H9 (cell line): ENCODE data around the gene MYBBP1A. TPM values are rescaled to one million over a fixed set of nuclear protein-coding genes. Genes with fewer than 3 reads are reported as not detected.

Experiments used
- DNase-seq: peaks from one replicate; pipeline ENCODE4 v3.0.0-alpha.2; 2017
- H2AFZ ChIP-seq: one replicate; pipeline ENCODE4 v1.6.1; 2013; ENCODE audit warnings: mild to moderate bottlenecking, low read length, control low read depth, moderate library complexity
- H2AK5ac ChIP-seq: 2 replicates; pipeline ENCODE4 v1.6.1; 2013; ENCODE audit warnings: low read length, control low read depth, mixed read lengths; ENCODE audit not compliant: insufficient read length
- H2BK120ac ChIP-seq: one replicate; pipeline ENCODE4 v1.6.1; 2013; ENCODE audit warnings: low read depth, mild to moderate bottlenecking, low read length, control low read depth, inconsistent platforms; ENCODE audit not compliant: poor library complexity, severe bottlenecking
- H2BK12ac ChIP-seq: 2 replicates; pipeline ENCODE4 v1.6.1; 2013; ENCODE audit warnings: low read length, control low read depth, mixed read lengths, low read depth; ENCODE audit not compliant: insufficient read length
- H2BK15ac ChIP-seq: 2 replicates; pipeline ENCODE4 v1.6.1; 2013; ENCODE audit warnings: low read depth, low read length, control low read depth
- H2BK20ac ChIP-seq: one replicate; pipeline ENCODE4 v1.6.1; 2013; ENCODE audit warnings: low read depth, mild to moderate bottlenecking, low read length, control low read depth, inconsistent platforms; ENCODE audit not compliant: poor library complexity, severe bottlenecking
- H2BK5ac ChIP-seq: 2 replicates; pipeline ENCODE4 v1.6.1; 2013; ENCODE audit warnings: low read length, control low read depth, mixed read lengths; ENCODE audit not compliant: insufficient read length
- H3K14ac ChIP-seq: 2 replicates; pipeline ENCODE4 v1.6.1; 2013; ENCODE audit warnings: low read length, control low read depth; ENCODE audit not compliant: insufficient read depth
- H3K18ac ChIP-seq: 2 replicates; pipeline ENCODE4 v1.6.1; 2013; ENCODE audit warnings: low read depth, mild to moderate bottlenecking, mixed read lengths, low read length, control low read depth; ENCODE audit not compliant: insufficient read length
- H3K23ac ChIP-seq: 2 replicates; pipeline ENCODE4 v1.6.1; 2013; ENCODE audit warnings: low read length, control low read depth, mixed read lengths, low read depth; ENCODE audit not compliant: insufficient read length
- H3K23me2 ChIP-seq: 2 replicates; pipeline ENCODE4 v1.6.1; 2013; ENCODE audit warnings: low read depth, mild to moderate bottlenecking, mixed read lengths, low read length, control low read depth; ENCODE audit not compliant: insufficient read length, poor library complexity, severe bottlenecking
- H3K27ac ChIP-seq: 2 replicates; pipeline ENCODE4 v1.5.1; 2013; ENCODE audit warnings: low read length, control low read depth, mixed read lengths, low read depth; ENCODE audit not compliant: insufficient read length
- H3K27me3 ChIP-seq: 2 replicates; pipeline ENCODE4 v1.6.1; 2013; ENCODE audit warnings: low read length, control low read depth, inconsistent platforms; ENCODE audit not compliant: insufficient read depth
- H3K4ac ChIP-seq: 2 replicates; pipeline ENCODE4 v1.6.1; 2013; ENCODE audit warnings: low read depth, mild to moderate bottlenecking, control low read depth, inconsistent platforms, low read length, moderate library complexity
- H3K4me1 ChIP-seq: 2 replicates; pipeline ENCODE4 v1.6.1; 2013; ENCODE audit warnings: low read length, control low read depth, inconsistent platforms; ENCODE audit not compliant: insufficient read depth
- H3K4me2 ChIP-seq: 2 replicates; pipeline ENCODE4 v1.6.1; 2013; ENCODE audit warnings: low read length, control low read depth, mixed read lengths; ENCODE audit not compliant: insufficient read length, insufficient read depth
- H3K56ac ChIP-seq: 2 replicates; pipeline ENCODE4 v1.6.1; 2013; ENCODE audit warnings: low read depth, mild to moderate bottlenecking, mixed read lengths, low read length, control low read depth; ENCODE audit not compliant: insufficient read length
- H3K79me1 ChIP-seq: 2 replicates; pipeline ENCODE4 v1.6.1; 2013; ENCODE audit warnings: low read depth, mild to moderate bottlenecking, moderate library complexity, low read length, control low read depth, inconsistent platforms; ENCODE audit not compliant: insufficient read depth, poor library complexity, severe bottlenecking
- H3K79me2 ChIP-seq: 2 replicates; pipeline ENCODE4 v1.6.1; 2013; ENCODE audit warnings: low read length, control low read depth, inconsistent platforms; ENCODE audit not compliant: insufficient read depth
- H3K9ac ChIP-seq: 2 replicates; pipeline ENCODE4 v1.6.1; 2013; ENCODE audit warnings: low read length, control low read depth, mixed read lengths; ENCODE audit not compliant: insufficient read length; ENCODE audit errors: extremely low read depth
- H3K9me3 ChIP-seq: one replicate; pipeline ENCODE4 v1.6.1; 2013; ENCODE audit warnings: low read depth, low read length, inconsistent platforms; ENCODE audit not compliant: control insufficient read depth
- H3T11ph ChIP-seq: one replicate; pipeline ENCODE4 v1.6.1; 2013; ENCODE audit warnings: mild to moderate bottlenecking, low read length, control low read depth, inconsistent platforms
- H4K20me1 ChIP-seq: one replicate; pipeline ENCODE4 v1.6.1; 2013; ENCODE audit not compliant: control insufficient read depth, insufficient read length, insufficient read depth
- H4K5ac ChIP-seq: 2 replicates; pipeline ENCODE4 v1.6.1; 2013; ENCODE audit warnings: low read depth, mild to moderate bottlenecking, mixed read lengths, low read length, control low read depth; ENCODE audit not compliant: insufficient read length
- H4K8ac ChIP-seq: replicated peaks from 2 replicates; pipeline ENCODE4 v1.6.1; 2013; ENCODE audit warnings: low read length, control low read depth, mixed read lengths, low read depth; ENCODE audit not compliant: insufficient read length
- H4K91ac ChIP-seq: 2 replicates; pipeline ENCODE4 v1.6.1; 2013; ENCODE audit warnings: low read depth, mild to moderate bottlenecking, moderate library complexity, mixed read lengths, low read length, control low read depth; ENCODE audit not compliant: insufficient read length
- H3K27ac Mint-ChIP-seq, 3 experiments: 2 replicates in 2 of 3; 3 replicates in 1 of 3; pipeline ENCODE4 v1.8.0; 2020 to 2021; ENCODE audit warnings: mixed read lengths in 3 of 3, mild to moderate bottlenecking in 1 of 3, moderate library complexity in 1 of 3
- H3K27me3 Mint-ChIP-seq: 2 replicates; pipeline ENCODE4 v1.8.0; 2021; ENCODE audit warnings: low read depth, mild to moderate bottlenecking, moderate library complexity, mixed read lengths
- H3K36me3 Mint-ChIP-seq, 3 experiments: 2 replicates in 2 of 3; 3 replicates in 1 of 3; pipeline ENCODE4 v1.8.0; 2020 to 2021; ENCODE audit warnings: low read depth in 3 of 3, mixed read lengths in 3 of 3; ENCODE audit not compliant: insufficient read depth in 1 of 3
- H3K4me1 Mint-ChIP-seq, 2 experiments: 2 replicates each; pipeline ENCODE4 v1.8.0; 2020; ENCODE audit warnings: mixed read lengths in 2 of 2
- H3K4me3 Mint-ChIP-seq, 2 experiments: 2 replicates in 1 of 2; 3 replicates in 1 of 2; pipeline ENCODE4 v1.8.0; 2020 to 2021; ENCODE audit warnings: mild to moderate bottlenecking in 2 of 2, mixed read lengths in 2 of 2, moderate library complexity in 1 of 2
- H3K9me3 Mint-ChIP-seq, 2 experiments: 2 replicates in 1 of 2; 3 replicates in 1 of 2; pipeline ENCODE4 v1.8.0; 2020; ENCODE audit warnings: mild to moderate bottlenecking in 2 of 2, mixed read lengths in 2 of 2, moderate library complexity in 1 of 2
- WGBS: extraction: QIAGEN DNeasy Blood & Tissue Kit; methylation state at CpG from one replicate; pipeline ENCODE4 v1.1.7; 2013; ENCODE audit warnings: missing lambda C conversion rate, low lambda C conversion rate, mixed read lengths; ENCODE audit not compliant: insufficient read length; ENCODE audit errors: extremely low coverage; 5-methylcytosine and 5-hydroxymethylcytosine counted together
- total RNA-seq: library from RNA; stranded (reverse); gene quantifications from 2 replicates; pipeline ENCODE4 v1.2.1, GENCODE V29; 2021
- TF ChIP-seq, protein P1 (sequence below): fragments of 200-600 bp; sonication (generic); conservative IDR thresholded peaks from 3 replicates; pipeline ENCODE4 v1.8.0; 2021; ENCODE audit warnings: antibody characterized with exemption, mild to moderate bottlenecking

MYBBP1A gene
- total RNA-seq, 1 experiment from 2014 or later, result 181 TPM

GRCh38 chr17:4533523-4534504, 21.4 kb downstream of the MYBBP1A start:
- WGBS, result no CpG with 5 or more reads among the region's 23 CpGs
- Histone ChIP-seq H2AFZ (no peak overlapping the region), H2BK12ac (no peak overlapping the region), H4K91ac (no peak overlapping the region), H3K23me2 (no peaks in the 10 kb centered on the region), H3K18ac (no peak overlapping the region), H3K4me1 (no peaks in the 10 kb centered on the region; the same call in 1 of the 2 replicates), H3K9me3 (no peaks in the 10 kb centered on the region), H2BK20ac (no peak overlapping the region), H2AK5ac (no peak overlapping the region), H3K27ac (no peak overlapping the region), H3K56ac (no peak overlapping the region), H4K5ac (no peak overlapping the region), H3K14ac (no peak overlapping the region; the same call in 1 of the 2 replicates), H3K4me2 (no peak overlapping the region), H3K9ac (no peak overlapping the region), H4K8ac (no peak overlapping the region), H3T11ph (no peak overlapping the region), H2BK15ac (no peak overlapping the region), H2BK120ac (no peak overlapping the region), H4K20me1 (peaks cover 3% of the 10 kb centered on the region), H3K4ac (no peak overlapping the region), H3K23ac (no peak overlapping the region), H3K79me2 (no peaks in the 10 kb centered on the region), H3K27me3 (peaks cover 3% of the 10 kb centered on the region; the same call in 1 of the 2 replicates), H3K79me1 (no peaks in the 10 kb centered on the region), H2BK5ac (no peak overlapping the region)
- TF ChIP-seq, protein P1, sequence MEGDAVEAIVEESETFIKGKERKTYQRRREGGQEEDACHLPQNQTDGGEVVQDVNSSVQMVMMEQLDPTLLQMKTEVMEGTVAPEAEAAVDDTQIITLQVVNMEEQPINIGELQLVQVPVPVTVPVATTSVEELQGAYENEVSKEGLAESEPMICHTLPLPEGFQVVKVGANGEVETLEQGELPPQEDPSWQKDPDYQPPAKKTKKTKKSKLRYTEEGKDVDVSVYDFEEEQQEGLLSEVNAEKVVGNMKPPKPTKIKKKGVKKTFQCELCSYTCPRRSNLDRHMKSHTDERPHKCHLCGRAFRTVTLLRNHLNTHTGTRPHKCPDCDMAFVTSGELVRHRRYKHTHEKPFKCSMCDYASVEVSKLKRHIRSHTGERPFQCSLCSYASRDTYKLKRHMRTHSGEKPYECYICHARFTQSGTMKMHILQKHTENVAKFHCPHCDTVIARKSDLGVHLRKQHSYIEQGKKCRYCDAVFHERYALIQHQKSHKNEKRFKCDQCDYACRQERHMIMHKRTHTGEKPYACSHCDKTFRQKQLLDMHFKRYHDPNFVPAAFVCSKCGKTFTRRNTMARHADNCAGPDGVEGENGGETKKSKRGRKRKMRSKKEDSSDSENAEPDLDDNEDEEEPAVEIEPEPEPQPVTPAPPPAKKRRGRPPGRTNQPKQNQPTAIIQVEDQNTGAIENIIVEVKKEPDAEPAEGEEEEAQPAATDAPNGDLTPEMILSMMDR, result peak; percentile 12; the same call in 1 of the 3 replicates
- Mint-ChIP-seq H3K4me3 (no peak overlapping the region), H3K27me3 (peaks cover 60% of the 10 kb centered on the region), H3K4me1 (peaks cover 19 to 20% of the 10 kb centered on the region in 2 experiments), H3K27ac (peak overlapping the region in 1 of 3 experiments; percentile 53; a peak in 1 of 7 replicates), H3K36me3 (peaks cover 0 to 18% (median 4%) of the 10 kb centered on the region in 3 experiments; a peak in 4 of 7 replicates), H3K9me3 (no peaks in the 10 kb centered on the region)
- DNase-seq, result no peak
